LNCAP (cell line): ENCODE results near the gene CPNE5.

Experiments
- TF ChIP-seq, protein P1 (sequence below): fragments of 450-650 bp; IDR thresholded peaks from 2 replicates; pipeline ENCODE4 v1.5.1; 2017; ENCODE audit warnings: mild to moderate bottlenecking

CPNE5 gene

DNA sequence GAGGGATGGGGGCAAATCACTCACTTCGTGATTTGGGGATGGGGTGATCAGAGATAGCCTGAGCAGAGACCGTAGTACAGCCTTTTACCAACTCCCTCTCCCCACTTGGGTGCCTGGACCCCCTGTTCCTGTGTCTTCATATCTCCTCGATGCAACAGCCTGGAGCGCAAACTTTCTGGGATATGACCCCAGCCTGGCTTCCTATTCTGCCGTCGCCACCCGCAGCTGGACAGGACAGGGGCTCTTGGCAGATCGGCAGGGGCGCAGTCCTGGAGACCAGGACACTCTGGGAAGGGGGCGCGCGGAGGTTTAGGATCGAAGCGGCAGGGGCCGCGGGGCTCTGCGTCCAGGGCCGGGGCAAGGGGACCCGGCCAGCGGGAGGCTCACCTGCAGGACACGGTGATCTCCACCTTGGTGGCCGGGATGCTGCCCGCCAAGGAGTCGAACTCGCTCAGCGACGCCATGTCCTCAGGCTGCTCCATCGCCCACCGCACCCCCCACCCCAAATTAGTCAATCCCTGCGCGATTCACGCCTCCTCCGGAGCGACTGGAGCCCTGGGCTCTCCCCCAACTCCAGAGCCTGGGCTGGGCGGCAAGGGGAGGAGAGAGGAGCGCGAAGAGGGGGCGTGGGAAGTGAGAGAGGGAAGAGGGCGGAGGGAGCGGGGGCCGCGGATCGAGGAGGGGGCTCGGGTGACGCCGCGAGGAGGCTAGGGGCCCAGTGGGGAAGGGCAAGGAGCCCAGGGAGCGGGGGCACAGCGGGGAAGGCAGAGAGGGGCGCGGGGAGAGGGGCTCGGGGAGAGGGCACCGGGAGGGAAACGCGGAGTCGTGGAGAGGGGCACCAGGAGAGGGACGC is at the start of gene CPNE5:
TSS of gene CPNE5 (minus strand) at position 549 of the 853 bp plus-strand sequence. CDS start at position 482, 67 bp downstream.
- TF ChIP-seq, protein P1, sequence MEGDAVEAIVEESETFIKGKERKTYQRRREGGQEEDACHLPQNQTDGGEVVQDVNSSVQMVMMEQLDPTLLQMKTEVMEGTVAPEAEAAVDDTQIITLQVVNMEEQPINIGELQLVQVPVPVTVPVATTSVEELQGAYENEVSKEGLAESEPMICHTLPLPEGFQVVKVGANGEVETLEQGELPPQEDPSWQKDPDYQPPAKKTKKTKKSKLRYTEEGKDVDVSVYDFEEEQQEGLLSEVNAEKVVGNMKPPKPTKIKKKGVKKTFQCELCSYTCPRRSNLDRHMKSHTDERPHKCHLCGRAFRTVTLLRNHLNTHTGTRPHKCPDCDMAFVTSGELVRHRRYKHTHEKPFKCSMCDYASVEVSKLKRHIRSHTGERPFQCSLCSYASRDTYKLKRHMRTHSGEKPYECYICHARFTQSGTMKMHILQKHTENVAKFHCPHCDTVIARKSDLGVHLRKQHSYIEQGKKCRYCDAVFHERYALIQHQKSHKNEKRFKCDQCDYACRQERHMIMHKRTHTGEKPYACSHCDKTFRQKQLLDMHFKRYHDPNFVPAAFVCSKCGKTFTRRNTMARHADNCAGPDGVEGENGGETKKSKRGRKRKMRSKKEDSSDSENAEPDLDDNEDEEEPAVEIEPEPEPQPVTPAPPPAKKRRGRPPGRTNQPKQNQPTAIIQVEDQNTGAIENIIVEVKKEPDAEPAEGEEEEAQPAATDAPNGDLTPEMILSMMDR: no peak

GRCh38 chr6:36888115-36888643 is 48.9 kb upstream of the CPNE5 start:
- TF ChIP-seq, protein P1: no peak

DNA sequence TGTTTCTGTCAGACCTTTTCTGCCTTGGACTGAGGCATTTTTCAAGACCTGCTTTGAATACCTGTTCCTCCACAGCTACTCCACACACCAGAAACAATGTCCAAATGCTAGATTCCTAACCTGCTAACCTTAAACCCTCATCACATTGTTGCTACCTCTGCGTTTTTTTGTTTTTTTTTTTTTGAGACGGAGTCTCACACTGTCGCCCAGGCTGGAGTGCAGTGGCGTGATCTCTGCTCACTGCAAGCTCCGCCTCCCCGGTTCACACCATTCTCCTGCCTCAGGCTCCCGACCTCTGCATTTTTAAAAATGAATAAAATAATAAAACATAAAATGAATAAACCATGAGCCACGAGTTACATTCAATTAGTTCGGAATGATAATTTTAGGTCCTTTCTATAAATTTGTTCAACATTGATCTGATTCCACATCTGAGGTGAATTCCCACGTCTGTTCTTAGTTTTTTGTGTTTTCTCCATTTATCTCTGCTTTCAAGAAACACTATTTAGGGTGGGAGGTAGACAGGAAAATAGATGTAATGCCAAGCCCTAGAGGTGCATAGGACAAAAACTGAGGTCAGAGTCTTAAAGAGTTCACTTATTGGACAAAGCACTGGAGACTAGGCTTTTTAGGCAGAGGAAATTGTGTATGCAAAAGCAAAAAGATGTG is 47.8 kb upstream of the CPNE5 start:
- TF ChIP-seq, protein P1: no peak

DNA sequence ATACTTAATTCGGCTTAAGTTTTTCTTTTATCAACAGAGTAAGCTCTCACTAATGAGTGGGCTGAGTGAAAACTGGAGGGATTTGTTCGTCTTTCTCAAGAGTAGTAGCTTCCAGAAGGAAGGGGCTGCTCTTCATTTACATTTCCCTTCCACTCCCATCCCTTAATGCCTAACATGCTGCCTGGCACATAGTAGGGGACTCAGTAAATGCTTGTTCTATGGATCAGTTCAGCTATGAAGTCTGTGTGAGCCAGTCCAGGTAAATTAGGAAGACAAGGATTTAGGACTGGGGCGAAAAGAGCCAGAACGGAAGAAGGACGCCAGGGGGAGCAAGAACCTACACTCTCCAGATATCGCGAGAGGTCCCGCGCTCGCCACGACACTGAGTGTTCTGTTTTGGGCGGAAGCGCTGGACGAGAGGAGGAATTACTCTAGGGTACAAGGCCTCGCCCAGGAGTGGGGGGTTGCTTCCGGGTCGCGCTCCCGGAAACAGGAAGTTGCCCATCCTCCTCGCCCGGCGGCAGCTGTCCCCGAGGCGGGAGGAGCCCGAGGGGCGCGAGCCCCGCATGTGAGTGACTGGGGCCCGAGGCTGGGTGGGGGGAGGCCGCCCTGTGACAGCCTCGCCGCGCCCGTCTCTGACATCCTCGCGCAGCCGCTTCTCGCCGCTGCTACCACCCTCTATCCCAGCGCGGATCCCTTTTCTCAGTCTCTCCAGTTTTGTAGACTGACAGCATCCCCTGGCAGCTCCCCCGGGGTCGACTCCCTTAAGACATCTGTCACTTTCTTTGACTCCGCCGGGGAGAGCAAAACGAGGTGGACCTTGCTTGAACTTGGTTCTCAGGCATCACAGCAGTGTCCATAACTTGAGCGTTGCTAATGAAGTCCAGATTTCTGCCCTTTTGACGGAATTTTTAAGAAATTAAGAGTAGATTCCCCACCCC is 46.5 kb upstream of the CPNE5 start, which contains the start of gene C6orf89:
TSS of gene C6orf89 (plus strand) at position 492 of the 941 bp plus-strand sequence. CDS start 13,493 bp downstream, outside the sequence.
- TF ChIP-seq, protein P1: peak; percentile 77

DNA sequence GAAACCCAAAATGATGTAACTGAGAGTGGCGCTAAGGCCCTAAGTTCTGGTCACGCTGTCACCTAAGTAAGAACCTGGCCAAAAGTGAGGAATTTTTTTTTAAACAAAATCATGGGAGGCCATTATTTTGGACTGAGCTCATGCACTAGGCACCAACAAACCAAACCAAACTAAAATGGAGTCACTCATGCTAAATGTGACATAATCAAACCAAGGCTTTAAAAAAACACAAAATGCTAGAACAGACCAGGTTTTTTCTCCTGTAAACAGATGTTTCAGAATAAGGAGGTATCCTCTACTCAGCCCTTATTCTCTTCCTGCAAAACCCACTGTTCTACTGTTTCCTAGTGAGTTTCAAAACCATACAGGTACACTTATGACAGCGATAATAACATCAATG is 45.4 kb upstream of the CPNE5 start:
- TF ChIP-seq, protein P1: no peak

DNA sequence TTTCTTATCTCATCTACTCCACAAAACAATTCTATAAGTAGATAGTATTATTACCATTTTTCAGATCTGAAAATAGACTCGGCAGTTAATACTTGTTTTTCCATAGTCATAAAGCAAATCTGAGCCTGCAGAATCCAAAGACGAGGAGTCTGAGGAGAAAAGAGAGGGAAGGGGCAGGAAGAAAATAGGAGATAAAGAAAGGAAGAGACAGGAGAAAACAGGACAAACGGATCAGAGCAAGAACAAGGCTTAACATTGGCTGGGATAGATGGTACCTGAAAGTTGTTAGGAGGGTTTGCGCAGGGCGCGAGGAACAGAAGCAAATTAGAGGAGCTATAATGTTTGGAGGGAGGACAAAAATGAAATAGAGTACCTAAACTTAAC is 36.0 kb upstream of the CPNE5 start:
- TF ChIP-seq, protein P1: no peak
